ENCODE measurements around the gene PERCC1. TPM values are rescaled to one million over a fixed set of nuclear protein-coding genes. Genes with fewer than 3 reads are reported as not detected.
"Not testable (repeated sequence)": the region's sequence is repeated elsewhere in the genome, so short reads cannot be mapped to it uniquely, and the experiment has no call there.

The PERCC1 gene
- total and polyA plus RNA-seq, 2 donors (not counting 1 experiment from before 2014, with no cell fraction given): not detected

DNA sequence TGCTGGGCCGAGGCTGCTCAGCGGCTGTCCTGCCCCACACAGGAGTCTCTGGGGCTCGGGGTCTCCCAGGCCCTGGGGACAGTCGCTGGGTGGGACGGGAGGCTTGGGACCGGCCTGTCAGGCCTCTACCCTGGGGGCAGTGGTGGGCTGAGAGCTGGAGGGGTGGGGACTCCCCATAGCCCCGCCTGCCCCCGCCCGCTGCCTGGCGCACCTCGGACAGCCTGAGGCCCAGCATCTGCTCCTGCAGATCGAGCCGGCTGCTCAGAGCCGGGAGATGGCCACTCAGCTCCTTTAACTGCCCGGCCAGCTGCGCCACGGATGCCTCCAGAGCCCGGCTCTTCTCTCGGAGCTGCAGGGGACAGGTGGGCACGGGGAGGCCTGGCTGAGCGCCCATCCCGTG lies 6.7 kb downstream of the PERCC1 start:
- no peaks in the 10 kb centered on the region for H3K9me3 ChIP-seq (ENCODE audit: control insufficient read depth, insufficient read depth, low read depth, low read length)
- no peak overlapping the region for H3K4me2 ChIP-seq (ENCODE audit: extremely low read depth, insufficient read depth, low read length)
- H3K9ac ChIP-seq (ENCODE audit: insufficient read depth, low read length): no peak overlapping the region
- no peak overlapping the region for H3K4me3 ChIP-seq (replicated peaks in 1 of 4; ENCODE audit: control extremely low read depth in 1 of 4, insufficient read depth in 1 of 4, low read depth in 3 of 4, low read length in 4 of 4)
- H3K27me3 ChIP-seq (ENCODE audit: control insufficient read depth, insufficient read depth, low read length): no peaks in the 10 kb centered on the region
- no peak for DNase-seq (ENCODE audit: low read depth in 2 of 2)
- TF ChIP-seq CTCF (conservative IDR thresholded peaks at IDR 0.05 in 1 of 2, IDR thresholded peaks at IDR 0.05 in 1 of 2; ENCODE audit: low read depth in 1 of 2, low read length in 2 of 2): no peak
- TF ChIP-seq EZH2 (IDR thresholded peaks at IDR 0.05; ENCODE audit: low read length, missing control alignments): no peak
- no peaks in the 10 kb centered on the region for H3K4me1 ChIP-seq (ENCODE audit: control insufficient read depth, extremely low read depth, insufficient read depth, low read length)
- no peak overlapping the region for H2AFZ ChIP-seq (ENCODE audit: low read length)
- H3K79me2 ChIP-seq (ENCODE audit: control insufficient read depth, insufficient read depth, low read length): no peaks in the 10 kb centered on the region
- H4K20me1 ChIP-seq (ENCODE audit: control insufficient read depth, extremely low read depth, insufficient read depth, low read length): no peaks in the 10 kb centered on the region
- no peaks in the 10 kb centered on the region for H3K36me3 ChIP-seq (ENCODE audit: control insufficient read depth, insufficient read depth, low read length)
- H3K27ac ChIP-seq (ENCODE audit: insufficient read depth, low read length): no peak overlapping the region

- no peak for TF ChIP-seq CTCF (conservative IDR thresholded peaks at IDR 0.05 in 1 of 2, IDR thresholded peaks at IDR 0.05 in 1 of 2; ENCODE audit: low read depth in 1 of 2, low read length in 2 of 2)
- no peak for TF ChIP-seq EZH2 (IDR thresholded peaks at IDR 0.05; ENCODE audit: low read length, missing control alignments)
- no peak for DNase-seq (ENCODE audit: low read depth in 2 of 2)
- no peaks in the 10 kb centered on the region for H4K20me1 ChIP-seq (ENCODE audit: control insufficient read depth, extremely low read depth, insufficient read depth, low read length)
- no peaks in the 10 kb centered on the region for H3K9me3 ChIP-seq (ENCODE audit: control insufficient read depth, insufficient read depth, low read depth, low read length)
- no peaks in the 10 kb centered on the region for H3K36me3 ChIP-seq (ENCODE audit: control insufficient read depth, insufficient read depth, low read length)
- no peak overlapping the region for H3K9ac ChIP-seq (ENCODE audit: insufficient read depth, low read length)
- H3K27me3 ChIP-seq (ENCODE audit: control insufficient read depth, insufficient read depth, low read length): no peaks in the 10 kb centered on the region
- H3K4me1 ChIP-seq (ENCODE audit: control insufficient read depth, extremely low read depth, insufficient read depth, low read length): no peaks in the 10 kb centered on the region
- no peaks in the 10 kb centered on the region for H3K79me2 ChIP-seq (ENCODE audit: control insufficient read depth, insufficient read depth, low read length)
- H2AFZ ChIP-seq (ENCODE audit: low read length): no peak overlapping the region
- H3K27ac ChIP-seq (ENCODE audit: insufficient read depth, low read length): no peak overlapping the region
- H3K4me3 ChIP-seq (replicated peaks in 1 of 4; ENCODE audit: control extremely low read depth in 1 of 4, insufficient read depth in 1 of 4, low read depth in 3 of 4, low read length in 4 of 4): no peak overlapping the region
- H3K4me2 ChIP-seq (ENCODE audit: extremely low read depth, insufficient read depth, low read length): no peak overlapping the region
Measured at GRCh38 chr16:1438229-1439057, 7.6 kb downstream of the PERCC1 start.

- no peaks in the 10 kb centered on the region for H3K27me3 ChIP-seq (ENCODE audit: control insufficient read depth, insufficient read depth, low read length)
- H3K27ac ChIP-seq (ENCODE audit: insufficient read depth, low read length): no peak overlapping the region
- H2AFZ ChIP-seq (ENCODE audit: low read length): no peak overlapping the region
- H3K79me2 ChIP-seq (ENCODE audit: control insufficient read depth, insufficient read depth, low read length): no peaks in the 10 kb centered on the region
- H3K4me3 ChIP-seq (replicated peaks in 1 of 4; ENCODE audit: control extremely low read depth in 1 of 4, insufficient read depth in 1 of 4, low read depth in 3 of 4, low read length in 4 of 4): no peak overlapping the region
- H3K9me3 ChIP-seq (ENCODE audit: control insufficient read depth, insufficient read depth, low read depth, low read length): no peaks in the 10 kb centered on the region
- no peaks in the 10 kb centered on the region for H3K36me3 ChIP-seq (ENCODE audit: control insufficient read depth, insufficient read depth, low read length)
- no peak for DNase-seq (ENCODE audit: low read depth in 2 of 2)
- H3K4me2 ChIP-seq (ENCODE audit: extremely low read depth, insufficient read depth, low read length): no peak overlapping the region
- no peak for TF ChIP-seq CTCF (conservative IDR thresholded peaks at IDR 0.05 in 1 of 2, IDR thresholded peaks at IDR 0.05 in 1 of 2; ENCODE audit: low read depth in 1 of 2, low read length in 2 of 2)
- no peak for TF ChIP-seq EZH2 (IDR thresholded peaks at IDR 0.05; ENCODE audit: low read length, missing control alignments)
- H3K4me1 ChIP-seq (ENCODE audit: control insufficient read depth, extremely low read depth, insufficient read depth, low read length): no peaks in the 10 kb centered on the region
- no peaks in the 10 kb centered on the region for H4K20me1 ChIP-seq (ENCODE audit: control insufficient read depth, extremely low read depth, insufficient read depth, low read length)
- no peak overlapping the region for H3K9ac ChIP-seq (ENCODE audit: insufficient read depth, low read length)
Measured at GRCh38 chr16:1439058-1439698, 8.3 kb downstream of the PERCC1 start.

GRCh38 chr16:1439699-1440074 lies 8.8 kb downstream of the PERCC1 start:
- H3K27ac ChIP-seq (ENCODE audit: insufficient read depth, low read length); H3K4me1 ChIP-seq (ENCODE audit: control insufficient read depth, extremely low read depth, insufficient read depth, low read length); H4K20me1 ChIP-seq (ENCODE audit: control insufficient read depth, extremely low read depth, insufficient read depth, low read length); H3K36me3 ChIP-seq (ENCODE audit: control insufficient read depth, insufficient read depth, low read length); H3K4me3 ChIP-seq (replicated peaks in 1 of 4; ENCODE audit: control extremely low read depth in 1 of 4, insufficient read depth in 1 of 4, low read depth in 3 of 4, low read length in 4 of 4); H3K9ac ChIP-seq (ENCODE audit: insufficient read depth, low read length); DNase-seq (ENCODE audit: low read depth in 2 of 2); H2AFZ ChIP-seq (ENCODE audit: low read length); H3K27me3 ChIP-seq (ENCODE audit: control insufficient read depth, insufficient read depth, low read length); H3K4me2 ChIP-seq (ENCODE audit: extremely low read depth, insufficient read depth, low read length); H3K79me2 ChIP-seq (ENCODE audit: control insufficient read depth, insufficient read depth, low read length); H3K9me3 ChIP-seq (ENCODE audit: control insufficient read depth, insufficient read depth, low read depth, low read length): not testable (repeated sequence)
